Bone marrow (tissue), 2 donors: ENCODE results near the gene FMN2.
"Not testable (repeated sequence)": the region's sequence is repeated elsewhere in the genome, so short reads cannot be mapped to it uniquely, and the experiment has no call there.

Experiments
- DNase-seq, 2 donors: peaks; one replicate each; lab custom pipeline; 2025; lab: John Stamatoyannopoulos, UW

Gene FMN2

GRCh38 chr1:240312872-240313271 lies 221.2 kb downstream of the FMN2 start:
- no peak for DNase-seq

- DNase-seq = no peak
These were observed 223.4 kb downstream of the FMN2 start for GRCh38 chr1:240314845-240315801.

- DNase-seq = no peak
These were observed 228.3 kb downstream of the FMN2 start for GRCh38 chr1:240319998-240320397.

- no peak for DNase-seq
These were observed 229.0 kb downstream of the FMN2 start for GRCh38 chr1:240320659-240321058.

- no peak for DNase-seq
These were observed 231.3 kb downstream of the FMN2 start for GRCh38 chr1:240322943-240323342.

- DNase-seq = not testable (repeated sequence)
These were observed 236.7 kb downstream of the FMN2 start for GRCh38 chr1:240328382-240328781.

- no peak for DNase-seq
These were observed 237.8 kb downstream of the FMN2 start for GRCh38 chr1:240329443-240329842.

- no peak for DNase-seq
These were observed 241.0 kb downstream of the FMN2 start for GRCh38 chr1:240332672-240333071.

- DNase-seq = no peak
These were observed 246.1 kb downstream of the FMN2 start for GRCh38 chr1:240337781-240338180.

GRCh38 chr1:240338837-240339236 lies 247.2 kb downstream of the FMN2 start:
- DNase-seq = no peak

GRCh38 chr1:240341365-240342250 lies 249.9 kb downstream of the FMN2 start:
- DNase-seq = no peak

GRCh38 chr1:240342251-240342625 lies 250.6 kb downstream of the FMN2 start:
- DNase-seq = no peak

- DNase-seq = no peak
These were observed 251.4 kb downstream of the FMN2 start for GRCh38 chr1:240343045-240343444.

- DNase-seq = no peak
These were observed 252.3 kb downstream of the FMN2 start for GRCh38 chr1:240343966-240344365.

- no peak for DNase-seq
These were observed 253.2 kb downstream of the FMN2 start for GRCh38 chr1:240344918-240345317.

GRCh38 chr1:240349695-240350094 lies 258.0 kb downstream of the FMN2 start:
- DNase-seq = no peak

GRCh38 chr1:240350910-240351331 lies 259.2 kb downstream of the FMN2 start:
- DNase-seq = no peak

- no peak for DNase-seq
These were observed 260.0 kb downstream of the FMN2 start for GRCh38 chr1:240351690-240352089.

GRCh38 chr1:240352769-240353168 lies 261.1 kb downstream of the FMN2 start:
- DNase-seq = no peak

- DNase-seq = no peak
These were observed 264.9 kb downstream of the FMN2 start for GRCh38 chr1:240356568-240356967.

- no peak for DNase-seq
These were observed 270.4 kb downstream of the FMN2 start for GRCh38 chr1:240362046-240362445.

- DNase-seq = no peak
These were observed 271.1 kb downstream of the FMN2 start for GRCh38 chr1:240362826-240363225.

- no peak for DNase-seq
These were observed 271.6 kb downstream of the FMN2 start for GRCh38 chr1:240363315-240363714.
